Fibroblast of skin of scalp (primary cell): Measurements from ENCODE around the gene CFAP251.
A peak's percentile ranks its signal among the peaks of the same experiment; 100 is the strongest.
"Not testable (repeated sequence)": the region's sequence is repeated elsewhere in the genome, so short reads cannot be mapped to it uniquely, and the experiment has no call there.

ENCODE experiments used
- DNase-seq: peaks from one replicate; pipeline ENCODE4 v3.0.0-alpha.2; 2013

The CFAP251 gene

GRCh38 chr12:121905746-121906145 is 12.6 kb upstream of the CFAP251 start:
- DNase-seq: no peak

DNA sequence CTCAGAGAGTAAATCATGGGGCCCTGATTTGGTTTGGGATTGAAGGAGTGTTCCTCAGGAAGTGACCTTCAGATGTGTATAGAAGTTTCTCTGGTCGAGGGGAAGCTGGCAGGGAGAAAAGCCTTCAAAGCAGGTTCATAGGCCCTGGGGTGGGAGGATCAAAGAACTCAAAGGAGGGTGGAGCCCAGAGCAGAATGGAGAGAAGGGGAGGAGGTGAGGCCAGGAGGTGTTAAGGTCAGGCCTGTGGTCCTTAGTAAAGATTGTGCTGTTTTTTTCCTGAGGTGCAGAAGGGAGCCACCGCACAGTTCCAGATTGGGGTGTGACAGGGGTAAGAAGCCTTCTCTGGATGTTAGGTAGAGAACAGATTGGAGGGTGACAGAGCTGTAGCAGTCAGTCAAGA is 9.7 kb upstream of the CFAP251 start:
- DNase-seq: no peak

DNA sequence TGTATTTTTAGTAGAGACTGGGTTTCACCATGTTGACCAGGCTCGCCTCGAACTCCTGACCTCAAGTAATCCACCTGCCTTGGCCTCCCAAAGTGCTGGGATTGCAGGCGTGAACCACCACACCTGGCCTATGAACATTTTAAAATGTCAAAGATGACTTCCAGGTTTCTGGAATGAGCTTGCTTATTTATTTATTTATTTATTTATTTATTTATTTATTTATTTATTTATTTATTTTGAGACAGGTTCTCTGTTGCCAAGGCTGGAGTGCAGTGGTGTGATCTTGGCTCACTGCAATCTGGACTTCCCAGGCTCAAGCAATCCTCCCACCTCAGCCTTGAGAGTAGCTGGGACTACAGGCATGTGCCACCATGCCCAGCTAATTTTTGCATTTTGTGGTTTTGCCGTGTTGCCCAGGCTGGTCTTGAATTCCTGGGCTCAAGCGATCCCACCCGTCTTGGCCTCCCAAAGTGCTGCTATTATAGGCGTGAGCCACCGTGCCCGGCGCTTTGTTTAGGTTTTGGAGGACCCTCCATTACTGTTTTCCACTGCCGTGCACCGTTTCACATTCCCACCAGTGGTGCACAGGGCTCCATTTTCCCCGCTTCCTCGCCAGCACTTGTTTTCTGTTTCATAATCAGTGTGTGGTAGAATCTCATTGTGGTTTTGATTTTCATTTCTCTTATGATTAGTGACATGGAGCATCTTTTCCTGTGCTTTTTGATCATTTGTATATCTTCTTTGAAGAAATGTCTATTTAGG is 6.4 kb upstream of the CFAP251 start:
- no peak for DNase-seq

- DNase-seq: no peak
Measured at GRCh38 chr12:121915841-121916321, 2.5 kb upstream of the CFAP251 start.

- no peak for DNase-seq
Measured at GRCh38 chr12:121916719-121917118, 1.7 kb upstream of the CFAP251 start.

GRCh38 chr12:121918679-121919038 is 267 bp downstream of the CFAP251 start:
- DNase-seq: no peak

DNA sequence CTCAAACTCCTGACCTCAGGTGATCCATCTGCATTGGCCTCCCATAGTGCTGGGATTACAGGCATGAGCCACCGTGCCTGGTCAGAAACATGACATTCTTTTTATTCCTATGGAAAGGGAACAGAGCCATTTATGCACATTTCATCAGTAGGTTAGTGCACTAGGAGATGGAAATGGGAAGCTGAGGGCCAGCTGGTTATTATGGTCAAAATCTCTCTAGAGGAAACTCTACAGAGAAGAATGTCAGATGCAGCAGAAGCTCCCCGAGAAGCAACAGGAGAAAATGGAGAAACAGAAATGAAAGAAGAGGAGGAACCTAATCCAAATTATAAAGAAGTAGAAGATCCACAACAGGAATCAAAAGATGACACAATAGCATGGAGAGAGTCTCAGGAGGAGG is 2.7 kb downstream of the CFAP251 start:
- no peak for DNase-seq

GRCh38 chr12:121925358-121925695 is 6.9 kb downstream of the CFAP251 start:
- peak; percentile 80 for DNase-seq

DNA sequence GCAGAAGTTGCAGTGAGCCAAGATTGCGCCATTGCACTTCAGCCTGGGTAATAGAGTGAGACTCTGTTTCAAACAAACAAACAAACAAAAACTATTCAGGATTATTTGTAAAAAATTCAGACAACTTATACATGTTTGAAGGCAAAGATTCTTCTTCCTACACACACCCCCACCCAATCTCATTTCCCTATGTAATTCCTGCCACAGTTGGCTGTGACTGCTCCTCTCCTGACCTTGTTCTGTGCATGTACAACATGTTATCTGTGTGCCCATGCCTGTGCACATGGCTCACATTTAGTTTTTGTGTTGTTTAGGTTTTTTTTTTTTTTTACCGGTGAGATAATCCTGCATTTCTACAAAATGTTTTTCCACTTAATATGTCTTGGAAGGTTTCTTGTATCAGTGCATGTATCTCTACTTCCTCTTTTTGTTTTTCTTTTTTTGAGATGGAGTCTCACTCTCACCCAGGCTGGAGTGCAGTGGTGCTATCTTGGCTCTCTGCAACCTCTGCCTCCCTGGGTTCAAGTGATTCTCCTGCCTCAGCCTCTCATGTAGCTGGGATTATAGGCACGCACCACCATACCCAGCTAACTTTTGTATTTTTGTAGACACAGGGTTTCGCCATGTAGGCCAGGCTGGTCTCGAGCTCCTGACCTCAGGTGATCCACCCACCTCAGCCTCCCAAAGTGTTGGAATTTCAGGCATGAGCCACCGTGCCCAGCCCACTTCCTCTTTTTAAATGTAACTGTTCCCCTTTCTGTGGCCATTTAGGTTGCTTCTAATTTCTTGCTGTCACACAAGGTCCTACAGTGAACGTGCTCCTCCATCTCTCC is 8.7 kb downstream of the CFAP251 start:
- DNase-seq: no peak

- no peak for DNase-seq
Measured at GRCh38 chr12:121927813-121928212, 9.4 kb downstream of the CFAP251 start.

- DNase-seq: not testable (repeated sequence)
Measured at GRCh38 chr12:121929545-121929944, 11.2 kb downstream of the CFAP251 start.

DNA sequence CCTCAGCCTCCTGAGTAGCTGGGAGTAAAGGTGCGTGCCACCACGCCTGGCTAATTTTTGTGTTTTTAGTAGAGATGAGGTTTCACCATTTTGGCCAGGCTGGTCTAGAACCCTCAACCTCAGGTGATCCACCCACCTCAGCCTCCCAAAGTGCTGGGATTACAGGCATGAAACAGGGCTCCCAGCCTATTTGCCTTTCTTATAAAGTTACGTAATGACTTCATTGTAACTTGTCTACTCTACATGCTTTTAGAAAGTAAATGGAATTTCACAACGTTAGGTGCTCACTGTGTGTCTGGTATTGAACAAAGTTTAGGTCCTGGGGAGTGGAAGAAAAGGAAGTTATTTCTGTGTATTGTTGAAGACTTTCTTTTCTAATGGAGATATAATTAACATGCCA is 12.5 kb downstream of the CFAP251 start:
- no peak for DNase-seq

DNA sequence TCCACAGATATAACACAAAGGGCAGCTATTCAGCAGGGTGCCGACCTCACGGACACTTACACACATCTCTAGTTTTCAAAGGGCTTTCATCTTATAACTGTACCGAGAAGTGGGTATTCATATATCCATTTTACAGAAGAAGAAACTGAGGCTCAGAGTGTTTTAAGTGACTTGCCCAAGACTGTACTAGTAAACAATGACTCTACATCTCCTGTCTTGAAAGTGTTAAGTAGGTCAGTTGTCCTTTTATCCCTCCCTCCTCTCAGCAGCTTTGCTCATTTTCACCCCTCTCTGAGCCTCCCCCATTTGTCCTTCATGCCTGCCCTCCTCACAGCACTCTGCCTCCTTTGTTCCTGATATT is 13.8 kb downstream of the CFAP251 start:
- DNase-seq: no peak

DNA sequence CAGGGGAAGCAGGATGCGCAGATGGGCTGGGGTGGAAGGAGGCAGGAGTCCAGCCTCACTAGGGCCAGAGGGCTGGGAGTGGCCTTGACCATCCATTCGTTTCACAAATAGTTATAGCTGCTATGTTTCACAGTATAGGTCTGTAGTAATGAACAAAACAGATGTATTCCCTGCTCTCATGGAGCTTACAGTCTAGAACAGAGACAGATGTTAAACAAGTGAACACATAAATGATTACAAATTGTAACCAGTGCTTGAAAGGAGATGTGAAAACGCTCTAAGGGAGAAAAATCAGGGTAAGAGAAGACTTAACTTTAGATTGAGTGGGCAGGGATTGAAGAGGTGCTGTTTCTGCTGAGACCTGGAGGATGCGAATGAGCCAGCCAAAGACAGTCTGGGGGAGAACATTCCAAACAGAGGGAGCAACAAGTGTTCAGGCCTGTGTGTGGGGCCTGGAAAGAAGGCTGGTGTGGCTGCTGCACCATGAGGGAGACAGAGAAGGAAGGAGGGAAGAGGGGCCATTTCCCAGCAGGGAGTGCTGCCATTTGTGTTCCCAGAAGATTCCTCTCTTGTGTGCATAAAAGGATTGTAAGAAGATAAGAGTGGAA is 14.6 kb downstream of the CFAP251 start:
- no peak for DNase-seq

DNA sequence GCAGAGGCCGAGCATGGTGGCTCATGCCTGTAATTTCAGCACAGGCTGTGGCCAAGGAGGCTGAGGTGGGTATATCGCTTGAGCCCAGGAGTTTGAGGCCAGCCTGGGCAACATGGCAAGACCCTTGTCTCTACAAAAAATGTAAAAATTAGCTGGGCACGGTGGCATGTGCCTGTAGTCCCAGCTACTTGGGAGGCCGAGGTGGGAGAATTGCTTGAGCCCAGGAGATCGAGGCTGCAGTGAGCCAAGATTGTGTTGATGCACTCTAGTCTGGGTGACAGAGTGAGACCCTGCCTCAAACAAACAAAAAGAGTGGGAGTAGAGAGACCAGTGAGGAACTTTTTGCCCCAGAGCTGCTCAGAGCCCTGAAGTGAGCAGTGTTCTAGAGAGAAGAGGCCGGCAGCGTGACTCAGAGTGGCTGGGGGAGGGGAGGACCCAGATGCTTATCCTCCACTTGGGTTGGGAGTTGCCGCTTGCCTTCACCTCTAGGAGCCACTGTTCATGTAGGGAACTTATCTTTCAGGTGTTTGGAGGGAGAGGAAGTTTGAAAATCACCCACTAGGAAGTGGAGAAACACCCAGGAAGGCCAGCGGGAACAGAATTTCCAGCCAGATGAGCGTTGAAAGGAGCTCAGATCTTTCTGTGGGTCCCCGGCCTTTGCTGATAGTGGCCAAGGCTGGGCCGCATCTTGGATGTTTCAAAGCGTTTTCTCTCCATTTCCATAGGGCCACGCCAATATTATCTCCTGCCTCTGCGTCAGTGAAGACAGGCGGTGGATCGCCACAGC is 15.3 kb downstream of the CFAP251 start:
- peak; percentile 38 for DNase-seq

DNA sequence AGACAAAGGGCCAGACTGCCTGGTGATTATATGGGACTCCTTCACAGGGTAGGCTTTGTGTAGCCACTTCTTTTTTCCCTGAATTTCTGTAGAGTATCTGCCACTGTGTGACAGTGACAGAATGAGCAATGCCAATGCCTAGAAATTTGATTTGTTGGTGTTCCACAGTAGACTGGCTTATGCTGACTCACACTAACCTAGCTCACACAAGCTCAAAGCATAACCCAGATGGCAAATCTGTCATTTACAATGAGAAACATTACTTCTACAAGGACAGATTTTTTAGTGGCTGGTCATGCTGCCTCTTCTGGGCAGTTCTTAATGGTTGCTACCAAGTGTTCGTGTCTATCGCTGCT is 15.9 kb downstream of the CFAP251 start:
- DNase-seq: no peak

DNA sequence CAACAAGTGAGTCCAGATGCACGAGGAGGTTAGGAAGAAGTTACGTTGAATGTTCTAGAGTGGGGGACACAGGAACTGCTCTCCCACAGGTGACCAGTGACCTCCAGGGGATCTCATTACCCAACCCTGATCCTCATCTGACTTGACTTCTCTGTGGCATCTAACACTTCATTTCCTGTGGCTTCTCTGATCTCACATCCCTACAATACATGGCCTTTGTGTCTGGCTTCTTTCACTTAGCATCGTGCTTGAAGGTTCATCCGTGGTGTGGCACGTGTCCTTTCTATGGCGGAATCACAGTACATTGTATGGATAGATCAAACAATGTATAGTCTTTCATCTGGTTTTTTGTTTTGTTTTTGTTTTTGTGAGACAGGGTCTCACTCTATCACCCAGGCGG is 19.3 kb downstream of the CFAP251 start:
- no peak for DNase-seq

GRCh38 chr12:121939186-121939585 is 20.8 kb downstream of the CFAP251 start:
- no peak for DNase-seq

GRCh38 chr12:121939992-121940766 is 21.8 kb downstream of the CFAP251 start:
- no peak for DNase-seq

GRCh38 chr12:121942145-121942718 is 23.8 kb downstream of the CFAP251 start:
- peak; percentile 51 for DNase-seq

GRCh38 chr12:121943926-121944325 is 25.5 kb downstream of the CFAP251 start:
- no peak for DNase-seq
